ENCODE results near the gene USH2A.

Gene USH2A

DNA sequence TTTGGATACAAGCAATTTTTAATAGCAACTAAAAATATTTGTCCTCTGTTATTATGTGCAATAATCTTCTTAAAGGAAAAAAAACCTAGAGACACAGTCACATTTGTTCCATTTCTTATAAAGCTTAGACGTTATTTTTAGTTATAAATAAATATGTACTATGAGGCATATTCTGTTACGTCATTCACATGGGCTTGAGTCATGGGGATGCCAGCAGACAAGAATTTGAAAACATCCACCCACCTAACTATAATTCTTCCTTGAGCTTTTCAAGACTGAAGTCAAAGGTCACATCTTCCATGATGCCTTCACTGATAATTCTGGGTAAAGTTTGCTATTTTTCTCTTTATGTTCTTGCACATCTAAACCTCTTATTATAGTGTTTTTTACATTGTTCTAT, 587.3 kb downstream of the USH2A start:
- no peak for DNase-seq

DNA sequence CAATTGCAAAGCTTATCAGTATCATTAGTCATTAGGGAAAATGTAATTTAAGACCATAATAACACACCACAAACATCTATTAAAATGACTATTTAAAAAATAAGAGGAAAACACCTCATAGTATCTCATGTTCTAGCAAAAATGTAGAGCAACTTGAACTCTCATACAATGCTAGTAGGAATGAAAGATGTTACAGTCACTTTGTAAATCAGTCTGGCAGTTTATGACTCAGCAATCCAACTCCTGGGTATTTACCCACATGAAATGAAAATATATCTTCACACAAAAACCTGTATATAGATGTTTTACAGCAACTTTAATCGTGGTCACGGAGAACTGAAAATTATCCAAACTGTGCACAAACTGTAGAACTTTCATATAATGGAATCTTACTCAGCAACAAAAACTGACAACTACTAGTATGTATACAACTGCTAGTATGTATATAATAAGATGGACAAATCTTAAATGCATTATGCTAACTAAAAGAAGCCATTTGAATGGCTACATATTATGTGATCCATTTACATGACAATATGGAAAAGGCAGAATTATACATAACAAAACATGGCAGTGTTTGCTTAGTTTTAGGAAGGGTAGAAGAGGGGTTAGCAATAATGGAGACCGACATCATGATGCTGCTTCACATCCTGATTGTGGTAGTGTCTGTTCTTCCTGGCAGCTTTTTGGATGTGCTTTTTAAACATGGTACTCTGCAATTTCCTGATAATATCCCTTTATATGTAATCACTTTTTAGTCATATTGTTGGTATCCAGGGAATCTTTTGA, 589.1 kb downstream of the USH2A start:
- DNase-seq = no peak

- no peak for DNase-seq
Measured at GRCh38 chr1:215830226-215830810, 592.9 kb downstream of the USH2A start.

DNA sequence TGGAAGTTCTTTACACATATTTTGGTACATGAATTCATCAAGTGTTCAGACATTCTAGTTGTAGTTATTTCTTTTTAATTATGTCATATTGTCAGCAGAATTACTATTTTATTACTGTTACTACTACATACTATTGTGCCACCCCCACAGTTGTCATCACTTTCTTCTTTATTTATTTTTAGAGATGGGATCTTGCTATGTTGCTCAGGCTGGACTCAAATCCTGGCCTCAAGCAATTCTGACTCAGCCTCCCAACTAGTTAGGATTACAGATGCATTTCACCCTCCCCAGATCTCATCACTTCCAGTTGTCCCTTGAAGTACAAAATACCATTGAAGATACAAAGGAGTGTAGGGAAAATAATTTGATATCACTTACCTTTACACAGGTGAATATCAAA, 598.2 kb downstream of the USH2A start:
- no peak for DNase-seq

DNA sequence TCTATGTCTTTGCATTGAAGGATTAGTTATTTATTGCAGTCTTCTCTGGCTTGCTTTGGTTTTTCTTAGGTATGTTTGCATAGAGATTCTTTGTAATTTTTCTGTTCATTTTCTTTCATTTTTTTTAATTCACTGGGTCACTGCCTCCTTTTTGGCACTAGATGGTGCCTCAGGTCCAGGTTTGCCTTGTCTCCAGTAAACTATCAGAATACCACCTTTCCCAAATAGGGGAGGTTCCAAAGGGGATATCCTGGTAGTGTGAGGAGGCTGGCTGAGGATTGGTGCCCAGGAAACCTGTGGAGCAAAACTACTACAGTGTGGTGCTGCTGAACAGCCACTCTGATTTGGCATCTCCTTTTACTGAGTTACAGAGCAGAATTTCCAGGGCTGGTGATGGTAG, 599.0 kb downstream of the USH2A start:
- peak; percentile 12 for DNase-seq

GRCh38 chr1:215819114-215819513, 604.1 kb downstream of the USH2A start:
- DNase-seq = no peak

DNA sequence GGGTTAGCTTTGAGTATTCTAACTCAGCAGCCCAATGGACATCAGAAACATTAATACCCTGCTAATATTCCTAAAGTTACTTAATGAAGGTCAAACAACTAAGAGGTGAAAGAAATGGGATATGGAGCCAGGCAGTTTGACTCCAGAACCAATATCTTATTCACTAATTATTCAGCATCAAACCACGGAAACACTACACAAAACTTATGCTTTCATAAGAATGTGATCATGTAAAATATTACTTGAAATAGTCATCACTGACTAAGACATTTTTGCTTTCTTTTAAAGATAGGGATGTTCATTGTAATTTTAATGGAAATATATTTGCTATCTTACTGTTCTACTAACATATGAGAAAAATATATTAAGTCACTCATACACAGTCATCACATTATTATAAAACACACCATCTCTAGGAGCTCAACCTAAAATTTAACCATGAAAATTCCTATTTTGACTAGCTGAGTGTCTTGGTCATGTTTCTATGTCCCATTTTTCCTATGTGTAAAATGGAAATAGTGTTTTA, 615.3 kb downstream of the USH2A start:
- no peak for DNase-seq

GRCh38 chr1:215807218-215807617, 616.0 kb downstream of the USH2A start:
- no peak for DNase-seq

- no peak for DNase-seq
Measured at GRCh38 chr1:215797859-215798258, 625.4 kb downstream of the USH2A start.

GRCh38 chr1:215794156-215794555, 629.1 kb downstream of the USH2A start:
- DNase-seq = no peak

GRCh38 chr1:215793180-215793579, 630.1 kb downstream of the USH2A start:
- DNase-seq = no peak

- DNase-seq = peak; percentile 2
Measured at GRCh38 chr1:215792446-215792845, 630.8 kb downstream of the USH2A start.

DNA sequence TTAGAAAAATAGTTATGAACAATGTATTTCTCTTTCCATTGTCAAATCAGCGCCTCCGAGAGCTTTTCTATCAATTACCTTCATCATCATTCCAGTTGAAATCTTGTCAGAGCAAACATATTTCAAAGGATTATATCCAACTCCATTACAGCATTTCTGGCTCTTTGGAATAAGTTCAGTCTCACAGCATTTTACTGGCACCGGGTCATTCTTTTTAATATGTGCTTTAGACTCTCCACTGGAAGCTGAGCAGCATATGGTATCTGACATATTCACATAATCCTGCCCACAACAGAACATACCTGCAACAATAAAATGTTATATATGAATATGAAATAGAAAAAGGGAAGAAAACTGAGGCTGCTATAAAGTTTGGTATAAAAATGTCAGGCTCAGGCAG, 633.3 kb downstream of the USH2A start:
- no peak for DNase-seq

- no peak for DNase-seq
Measured at GRCh38 chr1:215786997-215787396, 636.3 kb downstream of the USH2A start.

GRCh38 chr1:215780641-215781040, 642.6 kb downstream of the USH2A start:
- no peak for DNase-seq

GRCh38 chr1:215780139-215780538, 643.1 kb downstream of the USH2A start:
- peak; percentile 21 for DNase-seq

DNA sequence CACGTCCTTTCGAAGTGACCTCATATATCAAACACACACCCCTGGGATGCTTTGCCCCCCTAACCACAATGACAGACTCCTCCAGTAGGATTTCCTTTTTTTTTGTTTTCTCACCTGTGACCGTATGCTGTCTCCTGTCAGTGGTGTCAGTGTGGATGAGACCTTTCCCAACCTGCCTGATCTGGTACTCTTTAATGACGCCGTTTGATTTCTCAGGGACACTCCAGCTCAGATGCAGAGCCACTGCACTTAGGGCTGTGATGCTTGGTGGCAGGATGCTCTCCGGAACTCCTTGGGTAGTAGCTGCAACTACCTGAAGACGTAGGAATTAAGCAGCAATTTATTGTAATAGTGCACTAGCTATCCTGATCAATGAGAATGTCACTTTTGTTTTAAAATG, 643.5 kb downstream of the USH2A start:
- peak; percentile 28 for DNase-seq

GRCh38 chr1:215777370-215777925, 645.8 kb downstream of the USH2A start:
- no peak for DNase-seq

DNA sequence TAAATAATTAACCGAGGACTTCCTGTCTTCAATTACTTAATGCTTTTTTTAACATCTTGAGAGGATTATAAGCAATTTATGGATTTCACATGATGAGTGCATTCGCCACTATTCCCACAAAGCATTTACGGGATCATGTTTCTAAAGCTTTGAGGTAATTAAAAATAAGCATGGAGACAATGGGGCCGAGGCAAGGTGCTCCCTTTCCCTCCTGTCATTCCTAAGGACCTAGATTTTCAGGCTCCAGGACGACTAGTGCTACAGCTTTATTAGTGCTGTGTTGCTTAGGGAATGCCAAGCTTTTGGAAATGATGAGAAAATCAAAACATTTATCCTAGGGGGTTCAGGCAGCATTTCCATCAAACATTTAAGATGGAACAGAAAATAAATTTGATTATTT, 646.9 kb downstream of the USH2A start:
- peak; percentile 2 for DNase-seq

GRCh38 chr1:215772151-215772550, 651.1 kb downstream of the USH2A start:
- no peak for DNase-seq

GRCh38 chr1:215768303-215768702, 654.9 kb downstream of the USH2A start:
- no peak for DNase-seq

GRCh38 chr1:215767761-215768160, 655.5 kb downstream of the USH2A start:
- no peak for DNase-seq

GRCh38 chr1:215766521-215766920, 656.7 kb downstream of the USH2A start:
- DNase-seq = no peak

- no peak for DNase-seq
Measured at GRCh38 chr1:215765833-215766232, 657.4 kb downstream of the USH2A start.

All from NCI-H2171 (cell line).